Ishikawa (cell line): ENCODE results near the gene OR51B4.

Experiments used
- EP300 ChIP-seq: IDR thresholded peaks from 2 replicates; pipeline ENCODE4 v1.6.1; 2012; ENCODE audit warnings: borderline replicate concordance
- FOXM1 ChIP-seq: IDR thresholded peaks from 2 replicates; pipeline ENCODE4 v1.6.1; 2012; ENCODE audit warnings: low read depth, borderline replicate concordance
- TAF1 ChIP-seq: IDR thresholded peaks from 2 replicates; pipeline ENCODE4 v1.6.1; 2012; ENCODE audit warnings: low read depth, mild to moderate bottlenecking
- YY1 ChIP-seq: IDR thresholded peaks from 2 replicates; pipeline ENCODE4 v1.6.1; 2012; ENCODE audit warnings: low read depth

DNA sequence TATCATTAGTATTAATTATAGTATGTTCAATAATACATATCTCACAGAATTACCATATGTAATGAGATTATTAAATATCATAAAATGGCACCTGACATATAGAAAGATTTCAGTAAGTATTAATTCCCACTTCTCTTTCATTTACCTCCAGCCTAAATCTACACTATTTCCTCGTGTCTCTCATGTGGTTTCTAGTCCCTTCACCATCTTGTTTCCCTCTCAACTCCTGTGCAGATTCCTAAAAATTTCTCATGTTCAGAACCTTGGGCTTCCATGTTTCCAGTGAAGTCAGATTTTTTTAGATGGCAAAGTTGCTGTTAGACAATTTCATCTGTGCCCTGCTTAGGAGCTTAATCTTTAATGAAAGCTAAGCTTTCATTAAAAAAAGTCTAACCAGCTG is 17.9 kb downstream of the OR51B4 start:
- TF ChIP-seq TAF1 (no peak), EP300 (no peak), FOXM1 (no peak), YY1 (no peak)
